ENCODE data around the gene TNRC6C. TPM values are rescaled to one million over a fixed set of nuclear protein-coding genes. Genes with fewer than 3 reads are reported as not detected.

The TNRC6C gene
- total RNA-seq, 4 donors from 2014 or later, result 4.8 to 14.5 (median 11.6) TPM

GRCh38 chr17:78101112-78101511 lies 142.6 kb downstream of the TNRC6C start:
- WGBS, result 84% methylated on average over 5 of the region's 5 CpGs
- H3K9me3 ChIP-seq, result no peaks in the 10 kb centered on the region
- H3K27me3 ChIP-seq, result no peaks in the 10 kb centered on the region
- no peak overlapping the region for H3K27ac ChIP-seq
- no peak overlapping the region for H3K4me3 ChIP-seq
- H3K4me1 ChIP-seq, result no peaks in the 10 kb centered on the region
- TF ChIP-seq POLR2AphosphoS5 (IDR thresholded peaks at IDR 0.05), result no peak
- TF ChIP-seq, protein P1, sequence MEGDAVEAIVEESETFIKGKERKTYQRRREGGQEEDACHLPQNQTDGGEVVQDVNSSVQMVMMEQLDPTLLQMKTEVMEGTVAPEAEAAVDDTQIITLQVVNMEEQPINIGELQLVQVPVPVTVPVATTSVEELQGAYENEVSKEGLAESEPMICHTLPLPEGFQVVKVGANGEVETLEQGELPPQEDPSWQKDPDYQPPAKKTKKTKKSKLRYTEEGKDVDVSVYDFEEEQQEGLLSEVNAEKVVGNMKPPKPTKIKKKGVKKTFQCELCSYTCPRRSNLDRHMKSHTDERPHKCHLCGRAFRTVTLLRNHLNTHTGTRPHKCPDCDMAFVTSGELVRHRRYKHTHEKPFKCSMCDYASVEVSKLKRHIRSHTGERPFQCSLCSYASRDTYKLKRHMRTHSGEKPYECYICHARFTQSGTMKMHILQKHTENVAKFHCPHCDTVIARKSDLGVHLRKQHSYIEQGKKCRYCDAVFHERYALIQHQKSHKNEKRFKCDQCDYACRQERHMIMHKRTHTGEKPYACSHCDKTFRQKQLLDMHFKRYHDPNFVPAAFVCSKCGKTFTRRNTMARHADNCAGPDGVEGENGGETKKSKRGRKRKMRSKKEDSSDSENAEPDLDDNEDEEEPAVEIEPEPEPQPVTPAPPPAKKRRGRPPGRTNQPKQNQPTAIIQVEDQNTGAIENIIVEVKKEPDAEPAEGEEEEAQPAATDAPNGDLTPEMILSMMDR (IDR thresholded peaks at IDR 0.05), result no peak
- no peak for TF ChIP-seq EP300 (IDR thresholded peaks at IDR 0.05)
- TF ChIP-seq POLR2A (IDR thresholded peaks at IDR 0.05), result no peak
- H3K36me3 ChIP-seq, result peaks cover 88% of the 10 kb centered on the region
- peak in 1 of 2 donors; percentile 39 for DNase-seq (ENCODE audit: low spot score in 2 of 2)

DNA sequence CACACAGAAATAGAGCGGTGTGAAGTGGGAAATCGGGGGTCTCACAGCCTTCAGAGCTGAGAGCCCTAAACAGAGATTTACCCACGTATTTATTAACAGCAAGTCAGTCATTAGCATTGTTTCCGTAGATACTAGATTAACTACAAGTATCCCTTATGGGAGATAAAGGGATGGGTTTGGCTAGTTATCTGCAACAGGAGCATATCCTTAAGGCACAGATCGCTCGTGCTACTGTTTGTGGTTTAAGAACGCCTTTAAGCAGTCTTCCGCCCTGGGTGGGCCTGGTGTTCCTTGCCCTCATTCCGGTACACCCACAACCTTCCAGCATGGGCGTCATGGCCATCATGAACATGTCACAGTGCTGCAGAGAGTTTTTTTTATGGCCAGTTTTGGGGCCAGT lies 143.0 kb downstream of the TNRC6C start:
- Histone ChIP-seq H3K4me1 (no peaks in the 10 kb centered on the region), H3K27ac (no peak overlapping the region), H3K9me3 (no peaks in the 10 kb centered on the region), H3K36me3 (peaks cover 83% of the 10 kb centered on the region), H3K27me3 (no peaks in the 10 kb centered on the region), H3K4me3 (no peak overlapping the region)
- TF ChIP-seq, protein P1 (IDR thresholded peaks at IDR 0.05), result no peak
- TF ChIP-seq POLR2A (IDR thresholded peaks at IDR 0.05), result no peak
- TF ChIP-seq POLR2AphosphoS5 (IDR thresholded peaks at IDR 0.05), result no peak
- no peak for TF ChIP-seq EP300 (IDR thresholded peaks at IDR 0.05)
- 95% methylated on average over 10 of the region's 10 CpGs for WGBS
- DNase-seq (ENCODE audit: low spot score in 2 of 2), result no peak

DNA sequence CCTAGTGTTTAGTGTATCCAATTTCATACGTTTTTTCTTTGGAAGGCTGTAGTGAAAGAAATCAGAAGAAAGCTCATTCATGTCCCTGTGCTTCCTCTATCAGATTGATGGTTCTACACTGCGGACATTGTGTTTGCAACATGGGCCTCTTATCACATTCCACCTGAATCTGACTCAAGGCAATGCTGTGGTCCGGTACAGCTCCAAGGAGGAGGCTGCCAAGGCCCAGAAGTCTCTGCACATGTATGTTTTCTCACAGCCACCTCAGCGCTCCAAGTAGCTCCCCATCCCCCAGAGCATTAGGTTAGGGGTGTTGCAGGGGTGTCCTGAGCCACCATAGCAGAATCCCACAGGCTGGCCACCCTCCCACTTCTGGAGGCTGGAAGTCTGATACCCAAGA lies 144.8 kb downstream of the TNRC6C start:
- no peaks in the 10 kb centered on the region for H3K4me1 ChIP-seq
- DNase-seq (ENCODE audit: low spot score in 2 of 2), result peak in 1 of 2 donors; percentile 10
- H3K4me3 ChIP-seq, result no peak overlapping the region
- TF ChIP-seq EP300 (IDR thresholded peaks at IDR 0.05) (no peak), POLR2A (IDR thresholded peaks at IDR 0.05) (no peak), POLR2AphosphoS5 (IDR thresholded peaks at IDR 0.05) (no peak)
- TF ChIP-seq, protein P1 (IDR thresholded peaks at IDR 0.05), result no peak
- no peak overlapping the region for H3K27ac ChIP-seq
- 89% methylated on average over 4 of the region's 4 CpGs for WGBS
- no peaks in the 10 kb centered on the region for H3K9me3 ChIP-seq
- H3K27me3 ChIP-seq, result no peaks in the 10 kb centered on the region
- H3K36me3 ChIP-seq, result peaks cover 67% of the 10 kb centered on the region

DNA sequence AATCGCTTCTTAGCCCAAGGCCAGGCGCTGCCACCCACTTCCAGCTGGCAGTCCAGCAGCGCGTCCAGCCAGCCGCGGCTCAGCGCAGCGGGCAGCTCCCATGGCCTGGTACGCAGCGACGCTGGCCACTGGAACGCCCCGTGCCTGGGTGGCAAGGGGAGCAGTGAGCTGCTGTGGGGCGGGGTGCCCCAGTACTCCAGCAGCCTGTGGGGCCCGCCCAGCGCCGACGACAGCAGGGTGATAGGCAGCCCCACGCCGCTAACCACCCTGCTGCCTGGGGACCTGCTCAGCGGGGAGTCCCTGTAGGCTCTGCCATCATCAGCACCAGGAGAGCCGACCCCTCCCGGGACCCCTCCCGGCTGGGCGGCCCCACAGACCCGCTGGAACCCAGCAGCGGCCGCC lies 146.0 kb downstream of the TNRC6C start:
- Histone ChIP-seq H3K27ac (no peak overlapping the region), H3K27me3 (no peaks in the 10 kb centered on the region), H3K9me3 (no peaks in the 10 kb centered on the region), H3K36me3 (peaks cover 61% of the 10 kb centered on the region), H3K4me1 (no peaks in the 10 kb centered on the region), H3K4me3 (no peak overlapping the region)
- DNase-seq (ENCODE audit: low spot score in 2 of 2), result peak in 1 of 2 donors; percentile 64
- TF ChIP-seq POLR2AphosphoS5 (IDR thresholded peaks at IDR 0.05) (no peak), EP300 (IDR thresholded peaks at IDR 0.05) (no peak), POLR2A (IDR thresholded peaks at IDR 0.05) (no peak)
- TF ChIP-seq, protein P1 (IDR thresholded peaks at IDR 0.05), result no peak
- 87% methylated on average over 3 of the region's 28 CpGs for WGBS

- H3K4me3 ChIP-seq, result no peak overlapping the region
- no peaks in the 10 kb centered on the region for H3K27me3 ChIP-seq
- no peaks in the 10 kb centered on the region for H3K9me3 ChIP-seq
- H3K4me1 ChIP-seq, result no peaks in the 10 kb centered on the region
- H3K36me3 ChIP-seq, result peaks cover 56% of the 10 kb centered on the region
- TF ChIP-seq POLR2A (IDR thresholded peaks at IDR 0.05) (no peak), EP300 (IDR thresholded peaks at IDR 0.05) (no peak), POLR2AphosphoS5 (IDR thresholded peaks at IDR 0.05) (no peak)
- TF ChIP-seq, protein P1 (IDR thresholded peaks at IDR 0.05), result no peak
- no peak overlapping the region for H3K27ac ChIP-seq
- DNase-seq (ENCODE audit: low spot score in 2 of 2), result peak in 1 of 2 donors; percentile 15
- WGBS, result 88% methylated on average over 16 of the region's 16 CpGs
These were observed 146.6 kb downstream of the TNRC6C start for GRCh38 chr17:78105101-78105500.

Measured in suprapubic skin (tissue), 4 donors.